HepG2 (cell line): ENCODE results near the gene RREB1. TPM values are rescaled to one million over a fixed set of nuclear protein-coding genes. Genes with fewer than 3 reads are reported as not detected.

Source experiments
- ATF7-NPFF ChIP-seq: sonication (generic); formaldehyde crosslinking; IDR thresholded peaks from 2 replicates; pipeline ENCODE4 v1.8.1; 2023; ENCODE audit warnings: mild to moderate bottlenecking, low read depth, missing genetic modification reagents, moderate library complexity
- CCDC6 ChIP-seq: sonication (generic); formaldehyde crosslinking; IDR thresholded peaks from 2 replicates; pipeline ENCODE4 v1.8.1; 2022; ENCODE audit warnings: mild to moderate bottlenecking, missing genetic modification reagents, moderate library complexity
- DPF2 ChIP-seq: sonication (generic); formaldehyde crosslinking; IDR thresholded peaks from 2 replicates; pipeline ENCODE4 v1.4.0; 2020; ENCODE audit warnings: mild to moderate bottlenecking, low read depth, missing genetic modification reagents, borderline replicate concordance
- GPN1 ChIP-seq: sonication (generic); formaldehyde crosslinking; IDR thresholded peaks from 2 replicates; pipeline ENCODE4 v1.5.1; 2020; ENCODE audit warnings: missing genetic modification reagents, borderline replicate concordance
- IRF2 ChIP-seq: IDR thresholded peaks from 2 replicates; pipeline ENCODE4 v1.6.1; 2018; ENCODE audit warnings: missing genetic modification reagents, missing compliant biosample characterization
- JARID2 ChIP-seq: sonication (generic); formaldehyde crosslinking; IDR thresholded peaks from 2 replicates; pipeline ENCODE4 v1.8.1; 2023; ENCODE audit warnings: missing genetic modification reagents, inconsistent platforms; ENCODE audit not compliant: insufficient replicate concordance
- NFKB2 ChIP-seq: sonication (generic); formaldehyde crosslinking; IDR thresholded peaks from 2 replicates; pipeline ENCODE4 v1.4.0; 2020; ENCODE audit warnings: missing genetic modification reagents, borderline replicate concordance
- SP140L ChIP-seq: sonication (generic); formaldehyde crosslinking; IDR thresholded peaks from 2 replicates; pipeline ENCODE4 v1.4.0; 2020; ENCODE audit warnings: missing genetic modification reagents, borderline replicate concordance
- ZBTB10 ChIP-seq: sonication (generic); formaldehyde crosslinking; IDR thresholded peaks from 2 replicates; pipeline ENCODE4 v1.4.0; 2020; ENCODE audit warnings: missing genetic modification reagents, borderline replicate concordance
- ZBTB3 ChIP-seq: sonication (generic); formaldehyde crosslinking; IDR thresholded peaks from 2 replicates; pipeline ENCODE4 v1.4.0; 2020; ENCODE audit warnings: low read depth, mild to moderate bottlenecking, moderate library complexity, missing genetic modification reagents, borderline replicate concordance
- ZFP90 ChIP-seq: sonication (generic); formaldehyde crosslinking; IDR thresholded peaks from 2 replicates; pipeline ENCODE4 v1.8.0; 2022; ENCODE audit warnings: missing genetic modification reagents, mild to moderate bottlenecking, inconsistent platforms, borderline replicate concordance
- ZNF251 ChIP-seq: sonication (generic); formaldehyde crosslinking; IDR thresholded peaks from 2 replicates; pipeline ENCODE4 v1.9.0; 2021; ENCODE audit warnings: mild to moderate bottlenecking, missing genetic modification reagents
- ZNF276 ChIP-seq: sonication (generic); formaldehyde crosslinking; IDR thresholded peaks from 2 replicates; pipeline ENCODE4 v1.4.0; 2020; ENCODE audit warnings: mild to moderate bottlenecking, low read depth, missing genetic modification reagents
- ZNF660 ChIP-seq: sonication (generic); formaldehyde crosslinking; IDR thresholded peaks from 2 replicates; pipeline ENCODE4 v1.5.1; 2020; ENCODE audit warnings: mild to moderate bottlenecking, low read depth, missing genetic modification reagents, borderline replicate concordance
- ZNF672 ChIP-seq: sonication (generic); formaldehyde crosslinking; IDR thresholded peaks from 2 replicates; pipeline ENCODE4 v1.8.1; 2022; ENCODE audit warnings: missing genetic modification reagents
- polyA plus RNA-seq, 8 experiments: library from polyadenylated mRNA; depleted of rRNA in 3 of 8; stranded (reverse) in 7 of 8; unstranded in 1 of 8; fragments of >200 nt; fragmentation: Illumina TruSeq in 4 of 8; extraction: Trizol in 4 of 8; gene quantifications; 2 replicates each; pipeline versions ENCODE4 v1.2.1 to v1.2.3, GENCODE V29; 2011 to 2016; ENCODE audit warnings: low read depth in 4 of 8, missing spikeins in 1 of 8, mixed read lengths in 1 of 8; ENCODE audit not compliant: insufficient read depth in 1 of 8
- total RNA-seq, 5 experiments: library from RNA; depleted of rRNA; stranded (reverse); fragments of >200 nt; fragmentation: Illumina TruSeq; extraction: Trizol; gene quantifications; 2 replicates each; pipeline ENCODE4 v1.2.3, GENCODE V29; 2016; ENCODE audit warnings: low read depth in 1 of 5
- TF ChIP-seq, protein P1 (sequence below): sonication (generic); formaldehyde crosslinking; IDR thresholded peaks from 2 replicates; pipeline ENCODE4 v1.4.0; 2020; ENCODE audit warnings: low read depth, missing genetic modification reagents
- TF ChIP-seq, protein P2 (sequence below): sonication (generic); formaldehyde crosslinking; IDR thresholded peaks from 2 replicates; pipeline ENCODE4 v1.9.0; 2021; ENCODE audit warnings: missing genetic modification reagents, borderline replicate concordance

The RREB1 gene
- total and polyA plus RNA-seq, 2 of the 13 experiments (the other 11 are each of a cell fraction or from before 2014, with no cell fraction given) = 6.1 to 23.2 TPM

- TF ChIP-seq ZNF276 (CRISPR knock-in tag) (no peak), ZFP90 (CRISPR knock-in tag) (no peak), JARID2 (CRISPR knock-in tag) (no peak), ZBTB10 (CRISPR knock-in tag) (no peak), IRF2 (CRISPR knock-in tag) (peak; percentile 51; the same call in 1 of the 2 replicates), ZNF251 (CRISPR knock-in tag) (no peak), CCDC6 (CRISPR knock-in tag) (no peak; the same call in 1 of the 2 replicates), ZBTB3 (no peak; the same call in 1 of the 2 replicates), ZNF672 (no peak), NFKB2 (CRISPR knock-in tag) (no peak), SP140L (CRISPR knock-in tag) (peak; percentile 52; the same call in 1 of the 2 replicates), DPF2 (CRISPR knock-in tag) (peak; percentile 83), ATF7-NPFF (CRISPR knock-in tag) (no peak), GPN1 (CRISPR knock-in tag) (no peak), ZNF660 (CRISPR knock-in tag) (no peak)
- TF ChIP-seq, protein P1, sequence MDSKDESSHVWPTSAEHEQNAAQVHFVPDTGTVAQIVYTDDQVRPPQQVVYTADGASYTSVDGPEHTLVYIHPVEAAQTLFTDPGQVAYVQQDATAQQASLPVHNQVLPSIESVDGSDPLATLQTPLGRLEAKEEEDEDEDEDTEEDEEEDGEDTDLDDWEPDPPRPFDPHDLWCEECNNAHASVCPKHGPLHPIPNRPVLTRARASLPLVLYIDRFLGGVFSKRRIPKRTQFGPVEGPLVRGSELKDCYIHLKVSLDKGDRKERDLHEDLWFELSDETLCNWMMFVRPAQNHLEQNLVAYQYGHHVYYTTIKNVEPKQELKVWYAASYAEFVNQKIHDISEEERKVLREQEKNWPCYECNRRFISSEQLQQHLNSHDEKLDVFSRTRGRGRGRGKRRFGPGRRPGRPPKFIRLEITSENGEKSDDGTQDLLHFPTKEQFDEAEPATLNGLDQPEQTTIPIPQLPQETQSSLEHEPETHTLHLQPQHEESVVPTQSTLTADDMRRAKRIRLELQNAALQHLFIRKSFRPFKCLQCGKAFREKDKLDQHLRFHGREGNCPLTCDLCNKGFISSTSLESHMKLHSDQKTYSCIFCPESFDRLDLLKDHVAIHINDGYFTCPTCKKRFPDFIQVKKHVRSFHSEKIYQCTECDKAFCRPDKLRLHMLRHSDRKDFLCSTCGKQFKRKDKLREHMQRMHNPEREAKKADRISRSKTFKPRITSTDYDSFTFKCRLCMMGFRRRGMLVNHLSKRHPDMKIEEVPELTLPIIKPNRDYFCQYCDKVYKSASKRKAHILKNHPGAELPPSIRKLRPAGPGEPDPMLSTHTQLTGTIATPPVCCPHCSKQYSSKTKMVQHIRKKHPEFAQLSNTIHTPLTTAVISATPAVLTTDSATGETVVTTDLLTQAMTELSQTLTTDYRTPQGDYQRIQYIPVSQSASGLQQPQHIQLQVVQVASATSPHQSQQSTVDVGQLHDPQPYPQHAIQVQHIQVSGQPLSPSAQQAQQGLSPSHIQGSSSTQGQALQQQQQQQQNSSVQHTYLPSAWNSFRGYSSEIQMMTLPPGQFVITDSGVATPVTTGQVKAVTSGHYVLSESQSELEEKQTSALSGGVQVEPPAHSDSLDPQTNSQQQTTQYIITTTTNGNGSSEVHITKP = peak; percentile 53; the same call in 1 of the 2 replicates
- TF ChIP-seq, protein P2, sequence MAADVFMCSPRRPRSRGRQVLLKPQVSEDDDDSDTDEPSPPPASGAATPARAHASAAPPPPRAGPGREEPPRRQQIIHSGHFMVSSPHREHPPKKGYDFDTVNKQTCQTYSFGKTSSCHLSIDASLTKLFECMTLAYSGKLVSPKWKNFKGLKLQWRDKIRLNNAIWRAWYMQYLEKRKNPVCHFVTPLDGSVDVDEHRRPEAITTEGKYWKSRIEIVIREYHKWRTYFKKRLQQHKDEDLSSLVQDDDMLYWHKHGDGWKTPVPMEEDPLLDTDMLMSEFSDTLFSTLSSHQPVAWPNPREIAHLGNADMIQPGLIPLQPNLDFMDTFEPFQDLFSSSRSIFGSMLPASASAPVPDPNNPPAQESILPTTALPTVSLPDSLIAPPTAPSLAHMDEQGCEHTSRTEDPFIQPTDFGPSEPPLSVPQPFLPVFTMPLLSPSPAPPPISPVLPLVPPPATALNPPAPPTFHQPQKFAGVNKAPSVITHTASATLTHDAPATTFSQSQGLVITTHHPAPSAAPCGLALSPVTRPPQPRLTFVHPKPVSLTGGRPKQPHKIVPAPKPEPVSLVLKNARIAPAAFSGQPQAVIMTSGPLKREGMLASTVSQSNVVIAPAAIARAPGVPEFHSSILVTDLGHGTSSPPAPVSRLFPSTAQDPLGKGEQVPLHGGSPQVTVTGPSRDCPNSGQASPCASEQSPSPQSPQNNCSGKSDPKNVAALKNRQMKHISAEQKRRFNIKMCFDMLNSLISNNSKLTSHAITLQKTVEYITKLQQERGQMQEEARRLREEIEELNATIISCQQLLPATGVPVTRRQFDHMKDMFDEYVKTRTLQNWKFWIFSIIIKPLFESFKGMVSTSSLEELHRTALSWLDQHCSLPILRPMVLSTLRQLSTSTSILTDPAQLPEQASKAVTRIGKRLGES (CRISPR knock-in tag) = no peak
These were observed 32.2 kb downstream of the RREB1 start (continued) for GRCh38 chr6:7139835-7140470.
